ENCODE measurements around the gene RALGPS1.

Gene RALGPS1

GRCh38 chr9:126914458-126915280 lies at the start of gene RALGPS1:
TSS of gene RALGPS1 (plus strand) at chr9:126914782. CDS start at chr9:126962290, 47,508 bp downstream.
- DNase-seq = peak; percentile 44

GRCh38 chr9:126869368-126869767 lies 45.2 kb upstream of the RALGPS1 start:
- no peak for DNase-seq

DNA sequence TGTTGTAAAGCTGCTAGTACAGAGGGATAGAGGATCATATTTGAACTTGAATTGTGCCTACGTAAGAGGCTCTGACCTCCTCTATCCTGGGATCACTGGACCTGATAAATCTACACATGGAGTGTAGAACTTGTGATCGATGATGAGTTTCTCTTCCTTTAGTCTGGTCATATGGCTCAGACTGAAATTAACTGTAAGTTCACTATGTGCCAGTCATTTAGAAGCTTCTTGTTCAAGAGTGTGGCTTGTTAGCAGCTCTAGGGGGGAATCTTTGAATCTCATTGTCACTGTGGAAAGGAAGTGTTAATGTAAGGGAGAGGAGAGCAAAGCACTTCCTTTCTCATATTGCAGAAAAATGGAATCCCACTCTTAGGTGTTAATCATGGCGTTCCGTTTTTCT lies 42.1 kb upstream of the RALGPS1 start:
- DNase-seq = no peak

GRCh38 chr9:126874546-126875314 lies 39.9 kb upstream of the RALGPS1 start:
- DNase-seq = no peak

DNA sequence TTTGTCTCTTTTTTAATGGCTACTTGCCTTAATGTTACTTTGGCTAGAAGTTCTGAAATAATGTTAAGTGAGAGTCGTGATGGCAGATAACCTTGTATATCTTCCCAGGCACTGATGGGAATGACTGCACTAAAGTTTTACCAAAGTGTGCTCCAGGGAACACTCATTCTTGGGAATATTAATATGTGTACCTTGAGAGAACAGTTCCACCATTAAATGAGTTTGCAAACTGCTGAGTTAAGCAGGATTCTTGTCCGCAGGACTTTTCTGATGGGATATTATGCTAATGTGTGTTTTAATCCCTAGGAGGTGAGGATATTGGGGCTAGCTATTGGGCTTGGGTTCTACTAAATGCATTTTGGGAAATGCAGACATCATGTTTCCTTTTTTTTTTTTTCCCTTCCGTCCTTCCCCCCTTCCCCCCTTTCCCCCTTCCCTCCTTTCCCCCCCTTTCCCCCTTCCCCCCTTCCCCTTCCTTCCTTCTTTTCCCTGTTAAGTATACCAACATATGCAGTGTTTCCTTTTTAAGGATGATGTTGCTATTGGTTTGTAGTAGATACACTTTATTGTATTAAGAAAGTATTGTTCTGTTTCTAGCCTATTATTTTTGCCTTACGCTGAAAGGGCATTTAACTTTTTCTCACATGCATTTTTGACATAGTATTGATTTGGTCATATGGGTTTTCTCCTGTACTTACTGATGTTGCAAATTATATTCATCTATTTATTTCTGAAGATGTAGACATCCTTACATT lies 38.6 kb upstream of the RALGPS1 start:
- DNase-seq = no peak

DNA sequence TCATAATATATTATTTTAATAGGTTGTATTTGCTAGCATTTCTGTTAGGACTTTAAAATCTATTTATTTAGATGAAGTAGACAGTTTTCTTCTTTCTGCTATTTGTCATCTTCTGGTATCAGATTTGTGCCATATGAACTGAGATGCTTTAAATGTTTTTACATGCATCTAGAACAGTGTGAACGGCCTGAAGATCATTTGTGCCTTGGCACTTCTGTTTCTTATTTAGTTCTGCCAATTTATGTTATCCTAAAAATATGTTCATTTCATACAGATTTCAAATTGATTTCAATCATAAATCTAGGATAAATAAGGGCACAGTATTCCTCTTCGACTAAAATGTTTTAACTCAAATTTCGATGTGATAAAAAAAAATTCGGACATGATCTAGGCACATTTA lies 38.1 kb upstream of the RALGPS1 start:
- no peak for DNase-seq

DNA sequence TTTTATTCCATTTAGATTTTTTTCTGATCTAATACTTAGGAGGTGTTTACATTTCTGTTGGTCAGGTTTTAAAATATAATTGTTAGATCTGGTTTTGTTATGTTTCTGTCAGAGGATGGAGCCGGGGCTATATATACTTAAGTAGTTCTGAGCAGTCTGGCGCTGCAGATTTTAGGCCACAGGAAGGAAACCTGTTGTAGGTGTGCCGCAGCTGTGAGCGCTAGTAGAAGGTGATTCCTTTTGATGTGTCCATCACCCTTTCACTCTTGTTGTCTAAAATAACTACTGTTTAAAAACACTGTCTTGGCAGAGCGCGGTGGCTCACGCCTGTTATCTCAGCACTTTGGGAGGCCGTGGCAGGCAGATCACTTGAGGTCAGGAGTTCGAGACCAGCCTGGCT lies 37.2 kb upstream of the RALGPS1 start:
- no peak for DNase-seq

DNA sequence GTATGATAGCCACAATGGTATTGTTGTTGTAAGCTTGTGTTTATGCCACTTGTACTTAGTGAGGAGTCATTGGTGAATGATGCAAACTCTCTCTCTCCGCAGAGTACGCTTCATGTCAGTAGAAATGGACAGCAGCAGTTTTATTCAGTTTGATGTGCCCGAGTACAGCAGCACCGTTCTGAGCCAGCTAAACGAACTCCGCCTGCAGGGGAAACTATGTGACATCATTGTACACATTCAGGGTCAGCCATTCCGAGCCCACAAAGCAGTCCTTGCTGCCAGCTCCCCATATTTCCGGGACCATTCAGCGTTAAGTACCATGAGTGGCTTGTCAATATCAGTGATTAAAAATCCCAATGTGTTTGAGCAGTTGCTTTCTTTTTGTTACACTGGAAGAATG lies 35.3 kb upstream of the RALGPS1 start:
- no peak for DNase-seq

DNA sequence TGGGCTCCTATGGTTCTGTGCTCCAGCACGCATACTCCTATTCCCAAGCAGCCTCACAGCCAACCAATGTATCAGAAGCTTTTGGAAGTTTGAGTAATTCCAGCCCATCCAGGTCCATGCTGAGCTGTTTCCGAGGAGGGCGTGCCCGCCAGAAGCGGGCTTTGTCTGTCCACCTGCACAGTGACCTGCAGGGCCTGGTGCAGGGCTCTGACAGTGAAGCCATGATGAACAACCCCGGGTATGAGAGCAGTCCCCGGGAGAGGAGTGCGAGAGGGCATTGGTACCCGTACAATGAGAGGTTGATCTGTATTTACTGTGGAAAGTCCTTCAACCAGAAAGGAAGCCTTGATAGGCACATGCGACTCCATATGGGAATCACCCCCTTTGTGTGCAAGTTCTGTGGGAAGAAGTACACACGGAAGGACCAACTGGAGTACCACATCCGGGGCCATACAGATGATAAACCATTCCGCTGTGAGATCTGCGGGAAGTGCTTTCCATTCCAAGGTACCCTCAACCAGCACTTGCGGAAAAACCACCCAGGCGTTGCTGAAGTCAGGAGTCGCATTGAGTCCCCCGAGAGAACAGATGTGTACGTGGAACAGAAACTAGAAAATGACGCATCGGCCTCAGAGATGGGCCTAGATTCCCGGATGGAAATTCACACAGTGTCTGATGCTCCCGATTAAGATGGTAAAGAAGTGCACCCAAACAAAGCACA lies 34.2 kb upstream of the RALGPS1 start:
- DNase-seq = no peak

GRCh38 chr9:126880947-126881332 lies 33.6 kb upstream of the RALGPS1 start:
- DNase-seq = no peak

- DNase-seq = no peak
Measured at GRCh38 chr9:126882746-126883145, 31.8 kb upstream of the RALGPS1 start.

- no peak for DNase-seq
Measured at GRCh38 chr9:126883636-126884035, 30.9 kb upstream of the RALGPS1 start.

- DNase-seq = no peak
Measured at GRCh38 chr9:126885131-126885641, 29.4 kb upstream of the RALGPS1 start.

DNA sequence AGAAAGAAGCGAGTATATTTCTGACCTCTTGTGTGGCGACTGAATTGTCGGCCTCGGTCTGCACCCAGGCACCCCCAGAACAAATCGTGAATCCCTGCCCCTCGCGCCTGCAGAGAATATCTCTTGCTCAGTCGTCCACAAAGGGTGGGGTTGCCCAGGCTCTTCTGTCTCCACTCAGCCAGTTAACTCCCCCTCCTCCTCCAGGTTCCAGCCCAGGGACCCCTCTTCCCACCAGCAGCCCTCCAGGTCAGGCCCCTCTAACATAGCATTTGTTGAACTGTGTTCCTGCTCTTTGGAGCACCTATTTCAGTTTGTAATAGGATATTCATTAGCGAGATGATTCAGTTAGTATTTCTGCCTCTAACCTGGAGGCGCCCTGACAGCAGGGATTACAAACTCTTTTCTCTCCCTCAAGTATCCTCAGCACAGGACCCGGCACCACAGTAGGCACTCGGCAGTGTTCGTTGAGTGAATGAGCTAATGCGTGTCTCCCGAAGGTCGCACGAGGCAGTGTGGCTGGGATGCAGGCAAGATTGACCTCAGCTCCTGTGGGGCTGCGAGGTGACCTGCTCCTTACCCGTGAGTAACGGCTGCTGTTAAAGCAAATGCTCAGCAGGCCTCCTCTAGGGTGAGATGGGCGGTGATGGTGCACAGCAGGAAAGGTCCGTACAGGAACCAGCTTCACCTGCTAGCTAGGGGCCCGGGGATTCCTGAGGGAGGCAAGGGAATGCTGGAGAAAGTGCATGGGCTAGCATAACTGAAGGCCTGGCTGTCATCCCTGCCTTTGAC lies 28.4 kb upstream of the RALGPS1 start:
- DNase-seq = no peak

DNA sequence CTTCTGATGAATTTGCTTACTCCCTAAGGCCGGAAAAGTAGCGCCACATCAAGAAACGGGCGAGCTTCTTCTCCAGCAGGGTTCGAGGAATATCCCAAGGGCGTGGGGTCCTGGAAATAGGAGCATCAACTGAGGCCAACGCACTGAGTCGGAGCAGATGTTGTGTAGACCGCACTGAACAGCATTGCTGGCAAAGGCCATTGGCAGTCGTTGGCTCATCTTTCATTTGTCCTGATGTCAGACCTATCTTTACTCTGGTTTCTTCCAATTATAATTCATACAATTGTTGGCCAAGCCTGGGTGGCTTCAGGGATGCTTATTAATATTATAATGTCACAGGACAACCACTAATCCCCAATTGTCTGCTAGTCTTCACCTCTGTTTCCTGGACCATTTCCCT lies 27.7 kb upstream of the RALGPS1 start:
- DNase-seq = no peak

GRCh38 chr9:126891676-126892075 lies 22.9 kb upstream of the RALGPS1 start:
- DNase-seq = no peak

DNA sequence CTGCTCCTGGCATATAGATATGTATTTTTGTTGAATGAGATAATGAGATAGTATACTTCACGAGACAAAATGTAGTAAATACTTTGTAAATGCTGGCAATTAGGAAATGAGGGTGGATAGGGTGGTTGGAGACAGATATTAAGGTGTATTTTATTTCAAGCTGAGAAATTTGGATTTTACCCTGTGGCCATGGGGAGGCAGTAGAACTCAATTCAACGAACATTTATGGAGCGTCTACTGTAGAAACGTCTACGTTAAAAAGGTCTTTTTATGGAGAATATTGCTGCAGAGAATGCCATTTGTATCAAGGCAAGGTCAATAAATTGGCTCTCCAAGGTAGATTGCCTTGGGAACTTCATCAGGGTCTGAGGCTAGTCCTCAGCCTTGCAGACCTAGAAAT lies 21.5 kb upstream of the RALGPS1 start:
- DNase-seq = no peak

GRCh38 chr9:126894052-126894603 lies 20.5 kb upstream of the RALGPS1 start:
- DNase-seq = no peak

- DNase-seq = no peak
Measured at GRCh38 chr9:126902210-126902609, 12.4 kb upstream of the RALGPS1 start.

DNA sequence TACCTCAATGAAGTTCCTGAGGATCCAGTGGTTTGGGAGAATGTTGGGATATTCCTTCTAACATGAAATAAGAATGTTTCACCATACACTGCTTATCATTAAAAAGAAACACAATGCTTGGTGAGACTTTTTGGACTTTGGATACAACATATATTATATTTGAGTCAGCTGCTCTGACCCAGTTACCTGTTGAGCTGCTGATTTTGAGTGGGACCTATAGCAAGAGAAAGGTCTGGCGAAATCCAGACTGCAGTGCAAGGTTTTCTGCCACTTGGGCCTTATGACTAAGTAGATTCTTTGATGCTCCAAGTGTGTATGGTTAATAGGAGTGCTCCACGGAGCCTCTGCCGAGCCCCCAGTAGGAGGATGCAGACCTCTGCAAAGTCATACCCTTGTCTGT lies 10.0 kb upstream of the RALGPS1 start:
- no peak for DNase-seq

GRCh38 chr9:126906091-126906490 lies 8.5 kb upstream of the RALGPS1 start:
- DNase-seq = no peak

Measured in SIG-M5 (cell line).